Liver (tissue), 9 donors: Measurements from ENCODE around the gene MAPK4. TPM values are rescaled to one million over a fixed set of nuclear protein-coding genes. Genes with fewer than 3 reads are reported as not detected.

ENCODE experiments used
- DNase-seq: peaks from one replicate; pipeline ENCODE4 v3.0.0-alpha.2; 2017; ENCODE audit warnings: low spot score
- H3K27ac ChIP-seq, 2 donors: one replicate each; pipeline ENCODE4 v1.7.0; 2013; ENCODE audit warnings: inconsistent platforms in 2 of 2, low read length in 2 of 2, control low read depth in 1 of 2, low read depth in 1 of 2, mild to moderate bottlenecking in 1 of 2
- H3K27me3 ChIP-seq, 4 donors: one replicate each; pipeline versions ENCODE4 v1.6.1 to v1.7.0; 2013; ENCODE audit warnings: low read length in 3 of 4, inconsistent platforms in 1 of 4, mild to moderate bottlenecking in 1 of 4, moderate library complexity in 1 of 4; ENCODE audit not compliant: control insufficient read depth in 4 of 4, insufficient read depth in 4 of 4
- H3K36me3 ChIP-seq, 4 donors: one replicate each; pipeline versions ENCODE4 v1.6.1 to v1.7.0; 2013; ENCODE audit warnings: low read length in 3 of 4, mild to moderate bottlenecking in 3 of 4, low read depth in 1 of 4, moderate library complexity in 1 of 4; ENCODE audit not compliant: control insufficient read depth in 4 of 4, insufficient read depth in 3 of 4
- H3K4me1 ChIP-seq, 4 donors: one replicate each; pipeline versions ENCODE4 v1.6.1 to v1.7.0; 2013; ENCODE audit warnings: low read length in 3 of 4, mild to moderate bottlenecking in 3 of 4, moderate library complexity in 1 of 4; ENCODE audit not compliant: control insufficient read depth in 4 of 4, insufficient read depth in 4 of 4
- H3K4me3 ChIP-seq, 3 donors: one replicate each; pipeline versions ENCODE4 v1.6.1 to v1.7.0; 2013; ENCODE audit warnings: low read length in 3 of 3, control low read depth in 1 of 3, low read depth in 1 of 3, mild to moderate bottlenecking in 1 of 3
- H3K9ac ChIP-seq, 2 donors: one replicate each; pipeline ENCODE4 v1.7.0; 2013; ENCODE audit warnings: low read length in 2 of 2, mild to moderate bottlenecking in 2 of 2, moderate library complexity in 2 of 2, control low read depth in 1 of 2, low read depth in 1 of 2
- H3K9me3 ChIP-seq, 4 donors: one replicate each; pipeline versions ENCODE4 v1.6.1 to v1.7.0; 2013; ENCODE audit warnings: low read length in 3 of 4; ENCODE audit not compliant: control insufficient read depth in 4 of 4
- EGR1 ChIP-seq, 2 donors: IDR thresholded peaks; 2 replicates each; pipeline ENCODE4 v1.6.1; 2016 to 2018; ENCODE audit warnings: antibody characterized with exemption in 2 of 2, low read depth in 2 of 2
- FOXA2 ChIP-seq: IDR thresholded peaks from 2 replicates; pipeline ENCODE4 v1.6.1; 2016; ENCODE audit warnings: antibody characterized with exemption
- GABPA ChIP-seq, 2 donors: IDR thresholded peaks in 1 of 2; conservative IDR thresholded peaks in 1 of 2; 2 replicates each; pipeline ENCODE4 v1.6.1; 2016; ENCODE audit warnings: antibody characterized with exemption in 2 of 2, mild to moderate bottlenecking in 1 of 2, moderate library complexity in 1 of 2
- HNF4A ChIP-seq, 2 donors: conservative IDR thresholded peaks; 2 replicates each; pipeline ENCODE4 v1.6.1; 2016; ENCODE audit warnings: antibody characterized with exemption in 2 of 2, mild to moderate bottlenecking in 2 of 2
- HNF4G ChIP-seq: IDR thresholded peaks from 2 replicates; pipeline ENCODE4 v1.6.1; 2016; ENCODE audit warnings: antibody characterized with exemption
- JUND ChIP-seq, 2 donors: IDR thresholded peaks; 2 replicates each; pipeline ENCODE4 v1.6.1; 2016; ENCODE audit warnings: antibody characterized with exemption in 2 of 2
- NR2F2 ChIP-seq: IDR thresholded peaks from 2 replicates; pipeline ENCODE4 v1.6.1; 2016; ENCODE audit warnings: antibody characterized with exemption
- RAD21 ChIP-seq, 2 donors: IDR thresholded peaks; 2 replicates each; pipeline ENCODE4 v1.6.1; 2016; ENCODE audit warnings: antibody characterized with exemption in 2 of 2, mild to moderate bottlenecking in 2 of 2
- RXRA ChIP-seq, 2 donors: IDR thresholded peaks; 2 replicates each; pipeline ENCODE4 v1.6.1; 2017 to 2018; ENCODE audit warnings: antibody characterized with exemption in 2 of 2, mild to moderate bottlenecking in 1 of 2
- SP1 ChIP-seq: IDR thresholded peaks from 2 replicates; pipeline ENCODE4 v1.6.1; 2018; ENCODE audit warnings: antibody characterized with exemption, mild to moderate bottlenecking
- TAF1 ChIP-seq: conservative IDR thresholded peaks from 2 replicates; pipeline ENCODE4 v1.6.1; 2016; ENCODE audit warnings: antibody characterized with exemption, mild to moderate bottlenecking
- YY1 ChIP-seq: IDR thresholded peaks from 2 replicates; pipeline ENCODE4 v1.6.1; 2016; ENCODE audit warnings: antibody characterized with exemption, mild to moderate bottlenecking
- WGBS: extraction: QIAGEN DNeasy Blood & Tissue Kit; methylation state at CpG from one replicate; pipeline ENCODE4 v1.1.7; 2013; 5-methylcytosine and 5-hydroxymethylcytosine counted together
- polyA plus RNA-seq, 2 donors: library from polyadenylated mRNA; stranded (reverse) in 1 of 2; unstranded in 1 of 2; fragments of 200-250 nt in 1 of 2; fragments of >200 nt in 1 of 2; fragmentation: Nextera tagmentation in 1 of 2; extraction: Ambion mirVana in 1 of 2; gene quantifications; one replicate each; pipeline versions ENCODE4 v1.2.1 to v1.2.3, GENCODE V29; 2013 to 2015
- total RNA-seq, 2 donors: library from RNA; depleted of rRNA; stranded (reverse); fragments of >200 nt; gene quantifications; one replicate each; pipeline ENCODE4 v1.2.3, GENCODE V29; 2014
- TF ChIP-seq, protein P1 (sequence below): IDR thresholded peaks from 2 replicates; pipeline ENCODE4 v1.6.1; 2016; ENCODE audit warnings: antibody characterized with exemption
- TF ChIP-seq, protein P2 (sequence below): IDR thresholded peaks from 2 replicates; pipeline ENCODE4 v1.6.1; 2016; ENCODE audit warnings: antibody characterized with exemption
- TF ChIP-seq, protein P3 (sequence below): IDR thresholded peaks from 2 replicates; pipeline ENCODE4 v1.6.1; 2016; ENCODE audit warnings: antibody characterized with exemption, mild to moderate bottlenecking
- donor health status: healthy.
- donor health status: healthy.
- donor health status: healthy.
- donor health status: healthy.
- donor health status: healthy.

The MAPK4 gene
- total and polyA plus RNA-seq, 4 donors = under 0.01 to 4.9 (median 1.5) TPM

DNA sequence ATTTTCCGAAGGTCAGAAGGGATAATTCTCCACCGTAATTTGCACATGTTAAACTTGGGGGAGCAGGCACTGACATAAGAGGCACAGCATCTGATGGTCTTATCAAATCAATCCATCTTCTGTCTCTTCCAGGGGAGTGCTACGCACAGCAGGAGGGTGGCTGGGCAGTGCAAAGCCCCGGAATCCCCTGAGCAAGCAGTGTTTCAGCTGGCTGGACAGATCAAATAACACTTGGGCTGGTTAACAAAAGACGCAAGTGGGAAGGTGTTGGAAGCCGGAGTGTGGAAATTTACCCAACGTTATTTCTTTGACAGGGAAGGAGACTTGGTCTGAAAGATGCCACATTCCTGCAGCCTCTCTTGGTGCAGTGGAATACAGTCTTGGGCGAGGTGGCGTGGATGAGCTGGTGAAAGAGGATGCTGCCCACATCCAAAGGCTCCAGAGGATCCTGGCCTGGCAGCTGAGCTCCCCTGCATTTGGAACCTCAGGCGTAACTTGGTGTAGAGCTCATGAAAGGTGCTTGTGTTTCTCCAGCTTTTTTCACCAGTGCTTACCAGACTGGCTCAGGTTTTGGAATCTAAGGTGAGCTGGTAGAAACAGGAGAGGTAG is 103.0 kb downstream of the MAPK4 start:
- TF ChIP-seq, protein P1, sequence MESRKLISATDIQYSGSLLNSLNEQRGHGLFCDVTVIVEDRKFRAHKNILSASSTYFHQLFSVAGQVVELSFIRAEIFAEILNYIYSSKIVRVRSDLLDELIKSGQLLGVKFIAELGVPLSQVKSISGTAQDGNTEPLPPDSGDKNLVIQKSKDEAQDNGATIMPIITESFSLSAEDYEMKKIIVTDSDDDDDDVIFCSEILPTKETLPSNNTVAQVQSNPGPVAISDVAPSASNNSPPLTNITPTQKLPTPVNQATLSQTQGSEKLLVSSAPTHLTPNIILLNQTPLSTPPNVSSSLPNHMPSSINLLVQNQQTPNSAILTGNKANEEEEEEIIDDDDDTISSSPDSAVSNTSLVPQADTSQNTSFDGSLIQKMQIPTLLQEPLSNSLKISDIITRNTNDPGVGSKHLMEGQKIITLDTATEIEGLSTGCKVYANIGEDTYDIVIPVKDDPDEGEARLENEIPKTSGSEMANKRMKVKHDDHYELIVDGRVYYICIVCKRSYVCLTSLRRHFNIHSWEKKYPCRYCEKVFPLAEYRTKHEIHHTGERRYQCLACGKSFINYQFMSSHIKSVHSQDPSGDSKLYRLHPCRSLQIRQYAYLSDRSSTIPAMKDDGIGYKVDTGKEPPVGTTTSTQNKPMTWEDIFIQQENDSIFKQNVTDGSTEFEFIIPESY = no peak
- TF ChIP-seq, protein P2, sequence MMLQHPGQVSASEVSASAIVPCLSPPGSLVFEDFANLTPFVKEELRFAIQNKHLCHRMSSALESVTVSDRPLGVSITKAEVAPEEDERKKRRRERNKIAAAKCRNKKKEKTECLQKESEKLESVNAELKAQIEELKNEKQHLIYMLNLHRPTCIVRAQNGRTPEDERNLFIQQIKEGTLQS = no peak
- TF ChIP-seq RAD21 (IDR thresholded peaks at IDR 0.05) = no peak
- no peak for DNase-seq
- Histone ChIP-seq H3K4me3 (no peak overlapping the region), H3K4me1 (no peaks in the 10 kb centered on the region), H3K36me3 (no peaks in the 10 kb centered on the region), H3K27ac (no peak overlapping the region), H3K27me3 (no peaks in the 10 kb centered on the region), H3K9me3 (peaks cover 0 to 7% (median 1%) of the 10 kb centered on the region in 4 donors), H3K9ac (no peak overlapping the region)
- 60% methylated on average over 10 of the region's 10 CpGs for WGBS

DNA sequence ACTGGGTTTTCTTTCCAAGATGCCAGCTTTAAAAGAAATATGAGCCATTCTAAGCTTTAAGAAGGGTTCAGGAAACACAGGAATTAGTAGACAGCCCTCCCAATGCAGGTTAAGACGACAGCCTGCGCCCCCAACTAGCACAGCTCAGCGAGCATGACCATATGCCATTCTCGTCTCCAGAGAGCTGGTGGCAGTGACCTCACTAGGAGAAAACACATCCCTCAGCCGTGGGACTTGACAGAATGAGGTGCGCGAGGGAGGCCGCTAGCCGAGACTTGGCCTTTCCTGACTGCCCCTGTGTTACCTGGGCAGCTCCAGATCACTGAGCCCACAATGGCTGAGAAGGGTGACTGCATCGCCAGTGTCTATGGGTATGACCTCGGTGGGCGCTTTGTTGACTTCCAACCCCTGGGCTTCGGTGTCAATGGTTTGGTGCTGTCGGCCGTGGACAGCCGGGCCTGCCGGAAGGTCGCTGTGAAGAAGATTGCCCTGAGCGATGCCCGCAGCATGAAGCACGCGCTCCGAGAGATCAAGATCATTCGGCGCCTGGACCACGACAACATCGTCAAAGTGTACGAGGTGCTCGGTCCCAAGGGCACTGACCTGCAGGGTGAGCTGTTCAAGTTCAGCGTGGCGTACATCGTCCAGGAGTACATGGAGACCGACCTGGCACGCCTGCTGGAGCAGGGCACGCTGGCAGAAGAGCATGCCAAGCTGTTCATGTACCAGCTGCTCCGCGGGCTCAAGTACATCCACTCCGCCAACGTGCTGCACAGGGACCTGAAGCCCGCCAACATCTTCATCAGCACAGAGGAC is 103.9 kb downstream of the MAPK4 start:
- no peaks in the 10 kb centered on the region for H3K36me3 ChIP-seq
- TF ChIP-seq, protein P2 = no peak
- TF ChIP-seq NR2F2 = no peak
- TF ChIP-seq, protein P1 = no peak
- TF ChIP-seq YY1 = no peak
- TF ChIP-seq EGR1 (IDR thresholded peaks at IDR 0.05; ENCODE audit: low read depth in 2 of 2) = no peak
- no peak for TF ChIP-seq TAF1
- TF ChIP-seq, protein P3, sequence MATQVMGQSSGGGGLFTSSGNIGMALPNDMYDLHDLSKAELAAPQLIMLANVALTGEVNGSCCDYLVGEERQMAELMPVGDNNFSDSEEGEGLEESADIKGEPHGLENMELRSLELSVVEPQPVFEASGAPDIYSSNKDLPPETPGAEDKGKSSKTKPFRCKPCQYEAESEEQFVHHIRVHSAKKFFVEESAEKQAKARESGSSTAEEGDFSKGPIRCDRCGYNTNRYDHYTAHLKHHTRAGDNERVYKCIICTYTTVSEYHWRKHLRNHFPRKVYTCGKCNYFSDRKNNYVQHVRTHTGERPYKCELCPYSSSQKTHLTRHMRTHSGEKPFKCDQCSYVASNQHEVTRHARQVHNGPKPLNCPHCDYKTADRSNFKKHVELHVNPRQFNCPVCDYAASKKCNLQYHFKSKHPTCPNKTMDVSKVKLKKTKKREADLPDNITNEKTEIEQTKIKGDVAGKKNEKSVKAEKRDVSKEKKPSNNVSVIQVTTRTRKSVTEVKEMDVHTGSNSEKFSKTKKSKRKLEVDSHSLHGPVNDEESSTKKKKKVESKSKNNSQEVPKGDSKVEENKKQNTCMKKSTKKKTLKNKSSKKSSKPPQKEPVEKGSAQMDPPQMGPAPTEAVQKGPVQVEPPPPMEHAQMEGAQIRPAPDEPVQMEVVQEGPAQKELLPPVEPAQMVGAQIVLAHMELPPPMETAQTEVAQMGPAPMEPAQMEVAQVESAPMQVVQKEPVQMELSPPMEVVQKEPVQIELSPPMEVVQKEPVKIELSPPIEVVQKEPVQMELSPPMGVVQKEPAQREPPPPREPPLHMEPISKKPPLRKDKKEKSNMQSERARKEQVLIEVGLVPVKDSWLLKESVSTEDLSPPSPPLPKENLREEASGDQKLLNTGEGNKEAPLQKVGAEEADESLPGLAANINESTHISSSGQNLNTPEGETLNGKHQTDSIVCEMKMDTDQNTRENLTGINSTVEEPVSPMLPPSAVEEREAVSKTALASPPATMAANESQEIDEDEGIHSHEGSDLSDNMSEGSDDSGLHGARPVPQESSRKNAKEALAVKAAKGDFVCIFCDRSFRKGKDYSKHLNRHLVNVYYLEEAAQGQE = no peak
- no peak for TF ChIP-seq FOXA2
- no peak for TF ChIP-seq RXRA (IDR thresholded peaks at IDR 0.05)
- TF ChIP-seq HNF4A (conservative IDR thresholded peaks at IDR 0.05) = no peak
- TF ChIP-seq JUND (IDR thresholded peaks at IDR 0.05) = no peak
- TF ChIP-seq GABPA (IDR thresholded peaks at IDR 0.05 in 1 of 2, conservative IDR thresholded peaks at IDR 0.05 in 1 of 2) = no peak
- no peak for TF ChIP-seq RAD21 (IDR thresholded peaks at IDR 0.05)
- no peak for TF ChIP-seq HNF4G
- TF ChIP-seq SP1 = no peak

More for the DNA sequence above, 103.9 kb downstream of the MAPK4 start:
- H3K4me3 ChIP-seq = no peak overlapping the region
- no peak overlapping the region for H3K27ac ChIP-seq
- DNase-seq = no peak
- no peaks in the 10 kb centered on the region for H3K27me3 ChIP-seq
- 90% methylated on average over 40 of the region's 40 CpGs for whole genome bisulfite sequencing
- H3K4me1 ChIP-seq = no peaks in the 10 kb centered on the region
- H3K9me3 ChIP-seq = peaks cover 0 to 7% (median 1%) of the 10 kb centered on the region in 4 donors
- no peak overlapping the region for H3K9ac ChIP-seq
